GM23338 (cell line): ENCODE data around the gene ZNF490. TPM values are rescaled to one million over a fixed set of nuclear protein-coding genes. Genes with fewer than 3 reads are reported as not detected.

ENCODE experiments used
- ATAC-seq: fragments of 200-7000 bp; cut with Tn5 transposase; 3 replicates; pipeline ENCODE4 v1.9.1; 2020
- DNase-seq: peaks from one replicate; pipeline ENCODE4 v3.0.0-alpha.2; 2015; ENCODE audit warnings: low spot score
- H2AFZ ChIP-seq: fragments of 200-600 bp; sonication (generic); 2 replicates; pipeline ENCODE4 v1.8.0; 2016; ENCODE audit warnings: antibody characterized with exemption, mild to moderate bottlenecking, moderate library complexity
- H3F3A ChIP-seq: fragments of 200-600 bp; sonication (generic); replicated peaks from 2 replicates; pipeline ENCODE4 v1.8.0; 2017; ENCODE audit warnings: antibody characterized with exemption, mixed run types, low read depth
- H3K27ac ChIP-seq: fragments of 200-600 bp; sonication (generic); 2 replicates; pipeline ENCODE4 v1.6.1; 2016; ENCODE audit warnings: low read depth
- H3K27me3 ChIP-seq: fragments of 200-600 bp; sonication (generic); 2 replicates; pipeline ENCODE4 v1.8.0; 2016; ENCODE audit warnings: mild to moderate bottlenecking, mixed run types, moderate library complexity; ENCODE audit not compliant: insufficient read depth
- H3K36me3 ChIP-seq: fragments of 200-600 bp; sonication (generic); 2 replicates; pipeline ENCODE4 v1.8.0; 2016; ENCODE audit warnings: mild to moderate bottlenecking; ENCODE audit not compliant: insufficient read depth
- H3K4me1 ChIP-seq: fragments of 200-600 bp; sonication (generic); 2 replicates; pipeline ENCODE4 v1.8.0; 2016; ENCODE audit warnings: mild to moderate bottlenecking, moderate library complexity; ENCODE audit not compliant: insufficient read depth
- H3K4me2 ChIP-seq: fragments of 200-600 bp; sonication (generic); 2 replicates; pipeline ENCODE4 v1.7.1; 2017; ENCODE audit warnings: mixed run types
- H3K4me3 ChIP-seq: fragments of 200-600 bp; sonication (generic); 2 replicates; pipeline ENCODE4 v1.6.1; 2016; ENCODE audit warnings: mixed run types
- H3K79me2 ChIP-seq: fragments of 200-600 bp; sonication (generic); replicated peaks from 2 replicates; pipeline ENCODE4 v1.8.0; 2017; ENCODE audit warnings: mild to moderate bottlenecking; ENCODE audit not compliant: insufficient read depth
- H3K9me2 ChIP-seq: fragments of 200-600 bp; sonication (generic); 2 replicates; pipeline ENCODE4 v1.8.0; 2017; ENCODE audit not compliant: insufficient read depth
- H4K20me1 ChIP-seq: fragments of 200-600 bp; sonication (generic); replicated peaks from 2 replicates; pipeline ENCODE4 v1.8.0; 2017; ENCODE audit warnings: mild to moderate bottlenecking; ENCODE audit not compliant: insufficient read depth
- H3K27ac Mint-ChIP-seq: 2 replicates; pipeline ENCODE4 v1.8.0; 2020; ENCODE audit warnings: inconsistent platforms, mild to moderate bottlenecking, moderate library complexity, mixed read lengths
- H3K27me3 Mint-ChIP-seq: 3 replicates; pipeline ENCODE4 v1.8.0; 2022; ENCODE audit warnings: low read depth, mild to moderate bottlenecking, moderate library complexity, mixed read lengths, inconsistent platforms; ENCODE audit not compliant: insufficient read depth, poor library complexity
- H3K36me3 Mint-ChIP-seq: 3 replicates; pipeline ENCODE4 v1.8.0; 2021; ENCODE audit warnings: low read depth, mild to moderate bottlenecking, inconsistent platforms, moderate library complexity, mixed read lengths
- H3K4me1 Mint-ChIP-seq: 3 replicates; pipeline ENCODE4 v1.8.0; 2020; ENCODE audit warnings: mild to moderate bottlenecking, inconsistent platforms, mixed read lengths
- H3K4me3 Mint-ChIP-seq: 3 replicates; pipeline ENCODE4 v1.8.0; 2021; ENCODE audit warnings: moderate library complexity, mild to moderate bottlenecking, inconsistent platforms, mixed read lengths
- H3K9me3 Mint-ChIP-seq: 3 replicates; pipeline ENCODE4 v1.8.0; 2020; ENCODE audit warnings: moderate library complexity, mild to moderate bottlenecking, inconsistent platforms, mixed read lengths
- CREB1 ChIP-seq: fragments of 250-450 bp; sonication (Bioruptor Pico); IDR thresholded peaks from 2 replicates; pipeline ENCODE4 v1.5.0; 2020; ENCODE audit warnings: low read depth, mild to moderate bottlenecking, moderate library complexity
- EZH2 ChIP-seq: fragments of 200-600 bp; sonication (generic); IDR thresholded peaks from one replicate; pipeline ENCODE4 v1.8.0; 2017; ENCODE audit warnings: antibody characterized with exemption, mild to moderate bottlenecking, low read depth; ENCODE audit not compliant: unreplicated experiment
- EZH2phosphoT487 ChIP-seq: fragments of 200-600 bp; sonication (generic); IDR thresholded peaks from one replicate; pipeline ENCODE4 v1.8.1; 2018; ENCODE audit warnings: antibody characterized with exemption; ENCODE audit not compliant: unreplicated experiment
- JUNB ChIP-seq: IDR thresholded peaks from one replicate; pipeline ENCODE4 v1.6.1; 2016; ENCODE audit warnings: antibody characterized with exemption; ENCODE audit not compliant: unreplicated experiment
- NANOG ChIP-seq: IDR thresholded peaks from 2 replicates; pipeline ENCODE4 v1.6.1; 2016; ENCODE audit warnings: antibody characterized with exemption, borderline replicate concordance
- POLR2AphosphoS5 ChIP-seq: IDR thresholded peaks from 2 replicates; pipeline ENCODE4 v1.6.1; 2016; ENCODE audit warnings: antibody characterized with exemption, low read depth
- STAT1 ChIP-seq: IDR thresholded peaks from one replicate; pipeline ENCODE4 v1.6.1; 2016; ENCODE audit warnings: antibody characterized with exemption; ENCODE audit not compliant: unreplicated experiment
- ZNF114 ChIP-seq: fragments of 250-450 bp; sonication (Bioruptor Pico); IDR thresholded peaks from 2 replicates; pipeline ENCODE4 v1.5.0; 2020; ENCODE audit warnings: mild to moderate bottlenecking, moderate library complexity
- ZNF331 ChIP-seq: fragments of 250-450 bp; sonication (Bioruptor Pico); IDR thresholded peaks from 2 replicates; pipeline ENCODE4 v1.5.0; 2020; ENCODE audit warnings: low read depth, mild to moderate bottlenecking, moderate library complexity
- polyA plus RNA-seq: library from polyadenylated mRNA; unstranded; fragments of >200 nt; fragmentation: Nextera tagmentation; extraction: Ambion mirVana; gene quantifications from 2 replicates; pipeline ENCODE4 v1.2.1, GENCODE V29; 2016
- total RNA-seq: library from RNA; depleted of rRNA; stranded (reverse); fragments of >200 nt; shearing (Covaris generic); gene quantifications from 2 replicates; pipeline ENCODE4 v1.2.3, GENCODE V29; 2014
- TF ChIP-seq, protein P1 (sequence below): IDR thresholded peaks from one replicate; pipeline ENCODE4 v1.6.1; 2018; ENCODE audit warnings: antibody characterized with exemption; ENCODE audit not compliant: unreplicated experiment
- TF ChIP-seq, protein P2 (sequence below), 2 experiments: fragments of 200-600 bp in 1 of 2; sonication (generic) in 1 of 2; conservative IDR thresholded peaks; 2 replicates each; pipeline versions ENCODE4 v1.5.1 to v1.6.1; 2016 to 2017; ENCODE audit warnings: antibody characterized with exemption in 2 of 2, low read depth in 2 of 2, mild to moderate bottlenecking in 2 of 2, moderate library complexity in 1 of 2
- TF ChIP-seq, protein P3 (sequence below): fragments of 250-450 bp; sonication (Bioruptor Pico); IDR thresholded peaks from 2 replicates; pipeline ENCODE4 v1.5.0; 2020; ENCODE audit warnings: mild to moderate bottlenecking, moderate library complexity
- TF ChIP-seq, protein P4 (sequence below): IDR thresholded peaks from 2 replicates; pipeline ENCODE4 v1.6.1; 2016; ENCODE audit warnings: antibody characterized with exemption

The ZNF490 gene
- total and polyA plus RNA-seq, 2 experiments from 2014 or later, result 1.4 to 7.3 TPM

DNA sequence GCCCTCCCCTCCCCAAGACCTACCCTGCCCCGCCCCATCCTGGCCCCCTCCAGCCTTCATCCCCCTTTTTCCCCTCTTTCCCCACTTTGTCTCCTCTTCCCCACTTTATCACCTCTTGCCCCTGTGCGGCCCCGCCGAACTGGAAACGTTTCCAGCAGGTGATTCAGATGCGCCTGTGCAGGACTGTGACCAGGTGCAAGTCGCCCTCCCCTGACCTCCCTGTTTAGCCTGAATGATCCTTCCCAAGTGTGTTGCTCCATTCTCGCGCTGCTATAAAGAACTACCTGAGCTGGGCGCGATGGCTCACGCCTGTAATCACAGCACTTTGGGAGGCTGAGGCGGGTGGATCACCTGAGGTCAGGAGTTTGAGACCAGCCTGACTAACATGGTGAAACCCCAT lies 26.0 kb upstream of the ZNF490 start:
- Histone ChIP-seq H2AFZ (no peak overlapping the region), H3K4me1 (no peaks in the 10 kb centered on the region), H3K4me3 (no peak overlapping the region), H3F3A (0 out of 2 replicates have a peak, but pooled peaks cover 5% of the 10 kb centered on the region), H3K9me2 (no peaks in the 10 kb centered on the region; the same call in 1 of the 2 replicates), H3K27ac (no peak overlapping the region), H4K20me1 (no peaks in the 10 kb centered on the region), H3K4me2 (no peak overlapping the region), H3K79me2 (no peaks in the 10 kb centered on the region), H3K36me3 (0 out of 2 replicates have a peak, but pooled peaks cover under 1% of the 10 kb centered on the region), H3K27me3 (no peaks in the 10 kb centered on the region)
- no peak for DNase-seq
- TF ChIP-seq NANOG (no peak), STAT1 (no peak), POLR2AphosphoS5 (no peak), JUNB (no peak), EZH2 (no peak), EZH2phosphoT487 (no peak), CREB1 (no peak), ZNF114 (no peak), ZNF331 (no peak)
- TF ChIP-seq, protein P1, sequence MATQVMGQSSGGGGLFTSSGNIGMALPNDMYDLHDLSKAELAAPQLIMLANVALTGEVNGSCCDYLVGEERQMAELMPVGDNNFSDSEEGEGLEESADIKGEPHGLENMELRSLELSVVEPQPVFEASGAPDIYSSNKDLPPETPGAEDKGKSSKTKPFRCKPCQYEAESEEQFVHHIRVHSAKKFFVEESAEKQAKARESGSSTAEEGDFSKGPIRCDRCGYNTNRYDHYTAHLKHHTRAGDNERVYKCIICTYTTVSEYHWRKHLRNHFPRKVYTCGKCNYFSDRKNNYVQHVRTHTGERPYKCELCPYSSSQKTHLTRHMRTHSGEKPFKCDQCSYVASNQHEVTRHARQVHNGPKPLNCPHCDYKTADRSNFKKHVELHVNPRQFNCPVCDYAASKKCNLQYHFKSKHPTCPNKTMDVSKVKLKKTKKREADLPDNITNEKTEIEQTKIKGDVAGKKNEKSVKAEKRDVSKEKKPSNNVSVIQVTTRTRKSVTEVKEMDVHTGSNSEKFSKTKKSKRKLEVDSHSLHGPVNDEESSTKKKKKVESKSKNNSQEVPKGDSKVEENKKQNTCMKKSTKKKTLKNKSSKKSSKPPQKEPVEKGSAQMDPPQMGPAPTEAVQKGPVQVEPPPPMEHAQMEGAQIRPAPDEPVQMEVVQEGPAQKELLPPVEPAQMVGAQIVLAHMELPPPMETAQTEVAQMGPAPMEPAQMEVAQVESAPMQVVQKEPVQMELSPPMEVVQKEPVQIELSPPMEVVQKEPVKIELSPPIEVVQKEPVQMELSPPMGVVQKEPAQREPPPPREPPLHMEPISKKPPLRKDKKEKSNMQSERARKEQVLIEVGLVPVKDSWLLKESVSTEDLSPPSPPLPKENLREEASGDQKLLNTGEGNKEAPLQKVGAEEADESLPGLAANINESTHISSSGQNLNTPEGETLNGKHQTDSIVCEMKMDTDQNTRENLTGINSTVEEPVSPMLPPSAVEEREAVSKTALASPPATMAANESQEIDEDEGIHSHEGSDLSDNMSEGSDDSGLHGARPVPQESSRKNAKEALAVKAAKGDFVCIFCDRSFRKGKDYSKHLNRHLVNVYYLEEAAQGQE, result no peak
- TF ChIP-seq, protein P2, sequence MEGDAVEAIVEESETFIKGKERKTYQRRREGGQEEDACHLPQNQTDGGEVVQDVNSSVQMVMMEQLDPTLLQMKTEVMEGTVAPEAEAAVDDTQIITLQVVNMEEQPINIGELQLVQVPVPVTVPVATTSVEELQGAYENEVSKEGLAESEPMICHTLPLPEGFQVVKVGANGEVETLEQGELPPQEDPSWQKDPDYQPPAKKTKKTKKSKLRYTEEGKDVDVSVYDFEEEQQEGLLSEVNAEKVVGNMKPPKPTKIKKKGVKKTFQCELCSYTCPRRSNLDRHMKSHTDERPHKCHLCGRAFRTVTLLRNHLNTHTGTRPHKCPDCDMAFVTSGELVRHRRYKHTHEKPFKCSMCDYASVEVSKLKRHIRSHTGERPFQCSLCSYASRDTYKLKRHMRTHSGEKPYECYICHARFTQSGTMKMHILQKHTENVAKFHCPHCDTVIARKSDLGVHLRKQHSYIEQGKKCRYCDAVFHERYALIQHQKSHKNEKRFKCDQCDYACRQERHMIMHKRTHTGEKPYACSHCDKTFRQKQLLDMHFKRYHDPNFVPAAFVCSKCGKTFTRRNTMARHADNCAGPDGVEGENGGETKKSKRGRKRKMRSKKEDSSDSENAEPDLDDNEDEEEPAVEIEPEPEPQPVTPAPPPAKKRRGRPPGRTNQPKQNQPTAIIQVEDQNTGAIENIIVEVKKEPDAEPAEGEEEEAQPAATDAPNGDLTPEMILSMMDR (conservative IDR thresholded peaks at IDR 0.05; ENCODE audit: low read depth in 2 of 2), result no peak
- TF ChIP-seq, protein P3, sequence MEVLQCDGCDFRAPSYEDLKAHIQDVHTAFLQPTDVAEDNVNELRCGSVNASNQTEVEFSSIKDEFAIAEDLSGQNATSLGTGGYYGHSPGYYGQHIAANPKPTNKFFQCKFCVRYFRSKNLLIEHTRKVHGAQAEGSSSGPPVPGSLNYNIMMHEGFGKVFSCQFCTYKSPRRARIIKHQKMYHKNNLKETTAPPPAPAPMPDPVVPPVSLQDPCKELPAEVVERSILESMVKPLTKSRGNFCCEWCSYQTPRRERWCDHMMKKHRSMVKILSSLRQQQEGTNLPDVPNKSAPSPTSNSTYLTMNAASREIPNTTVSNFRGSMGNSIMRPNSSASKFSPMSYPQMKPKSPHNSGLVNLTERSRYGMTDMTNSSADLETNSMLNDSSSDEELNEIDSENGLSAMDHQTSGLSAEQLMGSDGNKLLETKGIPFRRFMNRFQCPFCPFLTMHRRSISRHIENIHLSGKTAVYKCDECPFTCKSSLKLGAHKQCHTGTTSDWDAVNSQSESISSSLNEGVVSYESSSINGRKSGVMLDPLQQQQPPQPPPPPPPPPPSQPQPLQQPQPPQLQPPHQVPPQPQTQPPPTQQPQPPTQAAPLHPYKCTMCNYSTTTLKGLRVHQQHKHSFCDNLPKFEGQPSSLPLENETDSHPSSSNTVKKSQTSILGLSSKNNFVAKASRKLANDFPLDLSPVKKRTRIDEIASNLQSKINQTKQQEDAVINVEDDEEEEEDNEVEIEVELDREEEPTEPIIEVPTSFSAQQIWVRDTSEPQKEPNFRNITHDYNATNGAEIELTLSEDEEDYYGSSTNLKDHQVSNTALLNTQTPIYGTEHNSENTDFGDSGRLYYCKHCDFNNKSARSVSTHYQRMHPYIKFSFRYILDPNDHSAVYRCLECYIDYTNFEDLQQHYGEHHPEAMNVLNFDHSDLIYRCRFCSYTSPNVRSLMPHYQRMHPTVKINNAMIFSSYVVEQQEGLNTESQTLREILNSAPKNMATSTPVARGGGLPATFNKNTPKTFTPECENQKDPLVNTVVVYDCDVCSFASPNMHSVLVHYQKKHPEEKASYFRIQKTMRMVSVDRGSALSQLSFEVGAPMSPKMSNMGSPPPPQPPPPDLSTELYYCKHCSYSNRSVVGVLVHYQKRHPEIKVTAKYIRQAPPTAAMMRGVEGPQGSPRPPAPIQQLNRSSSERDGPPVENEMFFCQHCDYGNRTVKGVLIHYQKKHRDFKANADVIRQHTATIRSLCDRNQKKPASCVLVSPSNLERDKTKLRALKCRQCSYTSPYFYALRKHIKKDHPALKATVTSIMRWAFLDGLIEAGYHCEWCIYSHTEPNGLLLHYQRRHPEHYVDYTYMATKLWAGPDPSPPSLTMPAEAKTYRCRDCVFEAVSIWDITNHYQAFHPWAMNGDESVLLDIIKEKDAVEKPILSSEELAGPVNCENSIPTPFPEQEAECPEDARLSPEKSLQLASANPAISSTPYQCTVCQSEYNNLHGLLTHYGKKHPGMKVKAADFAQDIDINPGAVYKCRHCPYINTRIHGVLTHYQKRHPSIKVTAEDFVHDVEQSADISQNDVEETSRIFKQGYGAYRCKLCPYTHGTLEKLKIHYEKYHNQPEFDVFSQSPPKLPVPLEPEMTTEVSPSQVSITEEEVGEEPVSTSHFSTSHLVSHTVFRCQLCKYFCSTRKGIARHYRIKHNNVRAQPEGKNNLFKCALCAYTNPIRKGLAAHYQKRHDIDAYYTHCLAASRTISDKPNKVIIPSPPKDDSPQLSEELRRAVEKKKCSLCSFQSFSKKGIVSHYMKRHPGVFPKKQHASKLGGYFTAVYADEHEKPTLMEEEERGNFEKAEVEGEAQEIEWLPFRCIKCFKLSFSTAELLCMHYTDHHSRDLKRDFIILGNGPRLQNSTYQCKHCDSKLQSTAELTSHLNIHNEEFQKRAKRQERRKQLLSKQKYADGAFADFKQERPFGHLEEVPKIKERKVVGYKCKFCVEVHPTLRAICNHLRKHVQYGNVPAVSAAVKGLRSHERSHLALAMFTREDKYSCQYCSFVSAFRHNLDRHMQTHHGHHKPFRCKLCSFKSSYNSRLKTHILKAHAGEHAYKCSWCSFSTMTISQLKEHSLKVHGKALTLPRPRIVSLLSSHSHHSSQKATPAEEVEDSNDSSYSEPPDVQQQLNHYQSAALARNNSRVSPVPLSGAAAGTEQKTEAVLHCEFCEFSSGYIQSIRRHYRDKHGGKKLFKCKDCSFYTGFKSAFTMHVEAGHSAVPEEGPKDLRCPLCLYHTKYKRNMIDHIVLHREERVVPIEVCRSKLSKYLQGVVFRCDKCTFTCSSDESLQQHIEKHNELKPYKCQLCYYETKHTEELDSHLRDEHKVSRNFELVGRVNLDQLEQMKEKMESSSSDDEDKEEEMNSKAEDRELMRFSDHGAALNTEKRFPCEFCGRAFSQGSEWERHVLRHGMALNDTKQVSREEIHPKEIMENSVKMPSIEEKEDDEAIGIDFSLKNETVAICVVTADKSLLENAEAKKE (CRISPR knock-in tag), result no peak
- TF ChIP-seq, protein P4, sequence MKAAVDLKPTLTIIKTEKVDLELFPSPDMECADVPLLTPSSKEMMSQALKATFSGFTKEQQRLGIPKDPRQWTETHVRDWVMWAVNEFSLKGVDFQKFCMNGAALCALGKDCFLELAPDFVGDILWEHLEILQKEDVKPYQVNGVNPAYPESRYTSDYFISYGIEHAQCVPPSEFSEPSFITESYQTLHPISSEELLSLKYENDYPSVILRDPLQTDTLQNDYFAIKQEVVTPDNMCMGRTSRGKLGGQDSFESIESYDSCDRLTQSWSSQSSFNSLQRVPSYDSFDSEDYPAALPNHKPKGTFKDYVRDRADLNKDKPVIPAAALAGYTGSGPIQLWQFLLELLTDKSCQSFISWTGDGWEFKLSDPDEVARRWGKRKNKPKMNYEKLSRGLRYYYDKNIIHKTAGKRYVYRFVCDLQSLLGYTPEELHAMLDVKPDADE, result no peak
- Mint-ChIP-seq H3K27ac (no peak overlapping the region), H3K4me1 (no peaks in the 10 kb centered on the region; the same call in 2 of the 3 replicates), H3K9me3 (peaks cover 2% of the 10 kb centered on the region; the same call in 2 of the 3 replicates), H3K36me3 (peaks cover 6% of the 10 kb centered on the region), H3K4me3 (no peak overlapping the region), H3K27me3 (peaks cover 15% of the 10 kb centered on the region)
- ATAC-seq, result no peak
